ENCODE measurements around the gene ASAP2.

DNA sequence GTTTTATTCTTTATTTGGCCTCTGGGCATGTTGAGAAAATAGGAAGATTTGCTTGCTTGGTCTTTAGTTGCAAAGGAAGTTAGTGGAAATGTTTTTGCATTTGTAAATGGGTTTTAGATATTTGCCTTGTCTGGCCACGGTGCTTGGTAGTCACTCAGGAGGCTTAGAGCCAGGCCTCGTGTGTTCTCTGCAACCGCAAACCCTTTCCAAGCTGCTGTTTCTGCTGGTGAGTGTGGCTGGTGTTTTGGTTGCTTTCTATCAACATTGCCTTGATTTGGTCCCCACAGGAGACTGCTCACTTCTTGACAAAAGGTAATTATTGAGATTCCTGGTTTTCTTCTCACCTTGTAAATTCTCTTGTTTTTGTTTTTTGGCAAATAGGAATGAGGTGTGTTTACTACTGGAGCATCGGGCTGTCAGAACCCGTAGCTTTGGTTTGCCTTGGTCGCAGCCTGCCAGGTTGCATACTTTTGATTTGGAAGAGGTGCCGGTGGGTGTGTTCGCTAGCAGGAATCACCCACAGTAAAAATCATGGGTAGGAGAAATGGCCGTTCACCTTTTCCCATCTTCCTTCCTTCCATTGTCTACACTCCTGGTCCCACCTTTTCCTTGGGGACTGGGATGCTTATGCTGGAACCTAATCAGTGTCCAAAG, 15.8 kb downstream of the ASAP2 start:
- TF ChIP-seq, protein P1, sequence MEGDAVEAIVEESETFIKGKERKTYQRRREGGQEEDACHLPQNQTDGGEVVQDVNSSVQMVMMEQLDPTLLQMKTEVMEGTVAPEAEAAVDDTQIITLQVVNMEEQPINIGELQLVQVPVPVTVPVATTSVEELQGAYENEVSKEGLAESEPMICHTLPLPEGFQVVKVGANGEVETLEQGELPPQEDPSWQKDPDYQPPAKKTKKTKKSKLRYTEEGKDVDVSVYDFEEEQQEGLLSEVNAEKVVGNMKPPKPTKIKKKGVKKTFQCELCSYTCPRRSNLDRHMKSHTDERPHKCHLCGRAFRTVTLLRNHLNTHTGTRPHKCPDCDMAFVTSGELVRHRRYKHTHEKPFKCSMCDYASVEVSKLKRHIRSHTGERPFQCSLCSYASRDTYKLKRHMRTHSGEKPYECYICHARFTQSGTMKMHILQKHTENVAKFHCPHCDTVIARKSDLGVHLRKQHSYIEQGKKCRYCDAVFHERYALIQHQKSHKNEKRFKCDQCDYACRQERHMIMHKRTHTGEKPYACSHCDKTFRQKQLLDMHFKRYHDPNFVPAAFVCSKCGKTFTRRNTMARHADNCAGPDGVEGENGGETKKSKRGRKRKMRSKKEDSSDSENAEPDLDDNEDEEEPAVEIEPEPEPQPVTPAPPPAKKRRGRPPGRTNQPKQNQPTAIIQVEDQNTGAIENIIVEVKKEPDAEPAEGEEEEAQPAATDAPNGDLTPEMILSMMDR (IDR thresholded peaks at IDR 0.05; ENCODE audit: insufficient read depth, low read length): no peak
- no peak for TF ChIP-seq POLR2AphosphoS5 (IDR thresholded peaks at IDR 0.05; ENCODE audit: low read depth)
- TF ChIP-seq GABPA (IDR thresholded peaks at IDR 0.05; ENCODE audit: low read depth): no peak
- no peak for TF ChIP-seq REST (IDR thresholded peaks at IDR 0.05; ENCODE audit: insufficient replicate concordance, low read depth)
- no peak for TF ChIP-seq SPI1 (IDR thresholded peaks at IDR 0.05; ENCODE audit: borderline replicate concordance, low read depth)
